Lung microvascular endothelial cell (primary cell): ENCODE measurements around the gene ADM2. TPM values are rescaled to one million over a fixed set of nuclear protein-coding genes. Genes with fewer than 3 reads are reported as not detected.

ENCODE experiments used
- DNase-seq, 2 donors: peaks; one replicate each; pipeline versions ENCODE4 v3.0.0 to v3.0.0-alpha.2; 2010; ENCODE audit warnings: low read depth in 2 of 2
- total RNA-seq: library from RNA; depleted of rRNA; stranded (reverse); fragments of >200 nt; gene quantifications from 2 replicates; pipeline ENCODE4 v1.2.1, GENCODE V29; 2014

Gene ADM2
- total RNA-seq, 1 donor from 2014 or later = 0.99 TPM

DNA sequence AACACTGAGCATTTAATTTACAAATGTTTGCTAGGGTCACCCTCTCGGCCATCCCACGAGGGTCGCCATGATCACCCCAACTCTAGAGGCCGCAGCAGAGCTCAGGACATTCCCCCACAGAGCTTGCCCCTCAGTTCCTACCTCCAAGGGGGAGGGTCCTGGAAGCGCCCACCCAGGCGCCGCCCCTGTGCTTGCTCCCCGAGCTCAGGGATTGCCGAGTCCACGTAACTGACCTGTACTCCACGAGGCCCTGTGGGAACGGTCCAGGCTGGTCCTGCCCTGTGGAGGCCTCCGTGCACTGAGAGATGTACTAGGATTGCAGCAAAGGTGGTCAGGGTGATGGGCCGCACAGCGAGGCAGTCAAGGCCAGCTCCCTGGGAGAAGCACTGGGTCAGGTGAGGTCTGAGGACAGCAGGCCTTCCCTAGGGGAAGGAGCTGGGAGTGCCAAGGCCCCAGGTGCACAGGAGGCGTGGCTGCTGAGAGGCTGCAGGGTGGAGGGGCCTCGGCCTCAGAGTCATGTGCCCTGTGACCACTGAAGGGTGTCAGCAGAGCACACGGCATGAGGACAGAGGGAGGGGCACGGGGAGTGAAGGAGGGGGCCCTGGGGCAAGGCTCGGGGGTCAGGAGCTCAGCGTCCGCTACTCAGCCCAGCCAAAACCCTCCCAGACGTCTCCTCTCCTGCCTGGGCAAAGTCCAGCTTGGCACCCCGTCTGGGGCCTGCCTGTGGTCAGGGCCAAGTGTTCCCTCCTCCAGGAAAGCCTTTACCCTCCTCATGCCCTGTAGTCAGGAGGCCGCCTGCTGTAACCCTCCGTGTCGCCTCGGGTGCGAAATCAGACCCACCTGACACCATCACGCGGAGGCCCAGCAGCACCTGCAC is 2.9 kb downstream of the ADM2 start:
- no peak for DNase-seq

DNA sequence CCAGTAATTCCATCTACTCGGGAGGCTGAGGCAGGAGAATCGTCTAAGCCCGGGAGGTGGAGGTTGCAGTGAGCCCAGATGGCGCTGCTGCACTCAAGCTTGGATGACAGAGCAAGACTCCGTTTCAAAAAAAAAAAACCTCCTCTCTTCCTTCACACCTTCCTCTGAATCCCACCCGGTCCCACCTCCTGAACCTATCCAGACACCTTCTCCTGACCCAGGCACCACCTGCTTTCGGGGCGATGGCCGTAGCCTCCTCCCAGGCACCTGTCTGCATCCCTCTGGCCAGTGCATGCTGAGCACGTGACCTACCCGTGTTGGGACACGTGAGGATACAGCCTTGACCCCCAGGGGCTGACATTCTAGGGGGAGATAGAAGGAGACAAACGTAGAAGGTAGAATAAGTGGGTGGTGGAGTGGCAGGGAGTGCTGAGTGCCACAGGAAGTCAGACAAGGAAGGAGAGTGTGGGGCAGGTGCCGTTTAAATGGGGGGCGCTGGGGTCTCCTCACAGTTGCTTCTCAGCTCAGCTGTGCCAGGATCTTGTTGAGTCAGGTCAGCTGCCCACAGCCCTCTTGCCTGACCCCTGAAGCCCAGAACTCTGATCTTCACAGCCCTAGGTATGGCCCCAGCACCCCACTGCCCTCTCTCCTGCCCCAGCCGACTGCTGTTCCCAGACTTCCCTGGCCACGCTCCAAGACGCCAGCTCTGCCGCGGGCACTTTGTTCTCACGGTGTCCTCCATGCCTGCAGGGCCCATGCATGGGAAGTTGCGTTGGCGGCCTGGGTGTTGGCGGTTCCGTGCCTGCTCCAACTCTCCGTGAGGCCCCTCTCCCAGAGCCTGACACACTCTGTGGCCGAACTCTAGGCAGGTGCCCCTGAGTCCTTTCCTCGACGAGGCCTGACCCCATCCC is 4.1 kb downstream of the ADM2 start:
- DNase-seq = no peak

DNA sequence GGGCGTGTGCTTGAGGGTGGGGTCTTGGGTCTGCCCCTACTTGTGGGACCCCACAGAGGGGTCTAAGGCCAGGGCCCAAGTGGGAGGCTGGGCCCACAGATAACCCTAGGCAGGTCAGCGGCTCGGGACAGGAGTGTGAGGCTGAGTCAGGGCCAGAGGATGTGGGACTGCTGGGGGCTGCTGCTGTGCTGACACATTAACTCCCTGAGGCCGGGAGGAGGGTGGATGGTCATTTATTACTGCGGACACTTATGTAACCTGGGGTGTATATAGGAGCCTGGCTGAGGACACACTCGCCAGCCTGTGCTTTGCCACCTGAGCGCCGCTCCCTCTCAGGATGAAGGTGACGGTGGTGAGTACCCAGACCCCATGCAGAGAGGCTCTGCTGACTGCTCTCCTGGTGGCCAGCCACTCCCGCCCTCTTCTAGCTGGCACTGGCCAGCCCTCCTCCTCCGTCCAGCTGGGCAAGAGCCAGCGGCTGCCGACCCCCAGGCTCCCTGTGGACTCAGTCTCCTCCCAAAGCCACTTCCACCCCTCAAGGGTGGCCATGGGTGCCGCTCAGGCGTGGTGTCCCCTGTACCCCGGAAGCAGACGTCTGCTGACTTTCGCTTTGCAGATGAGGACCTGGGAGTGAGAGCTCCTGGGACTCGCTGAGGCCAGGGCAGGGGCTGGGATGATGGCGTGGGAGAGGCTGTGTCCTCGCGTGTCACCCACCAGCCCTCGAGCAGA is 5.4 kb downstream of the ADM2 start, which contains the start of gene MIOX:
MIOX (plus strand) TSS at position 299 of the 729 bp plus-strand sequence; CDS start at position 338, 39 bp downstream.
- DNase-seq = no peak

DNA sequence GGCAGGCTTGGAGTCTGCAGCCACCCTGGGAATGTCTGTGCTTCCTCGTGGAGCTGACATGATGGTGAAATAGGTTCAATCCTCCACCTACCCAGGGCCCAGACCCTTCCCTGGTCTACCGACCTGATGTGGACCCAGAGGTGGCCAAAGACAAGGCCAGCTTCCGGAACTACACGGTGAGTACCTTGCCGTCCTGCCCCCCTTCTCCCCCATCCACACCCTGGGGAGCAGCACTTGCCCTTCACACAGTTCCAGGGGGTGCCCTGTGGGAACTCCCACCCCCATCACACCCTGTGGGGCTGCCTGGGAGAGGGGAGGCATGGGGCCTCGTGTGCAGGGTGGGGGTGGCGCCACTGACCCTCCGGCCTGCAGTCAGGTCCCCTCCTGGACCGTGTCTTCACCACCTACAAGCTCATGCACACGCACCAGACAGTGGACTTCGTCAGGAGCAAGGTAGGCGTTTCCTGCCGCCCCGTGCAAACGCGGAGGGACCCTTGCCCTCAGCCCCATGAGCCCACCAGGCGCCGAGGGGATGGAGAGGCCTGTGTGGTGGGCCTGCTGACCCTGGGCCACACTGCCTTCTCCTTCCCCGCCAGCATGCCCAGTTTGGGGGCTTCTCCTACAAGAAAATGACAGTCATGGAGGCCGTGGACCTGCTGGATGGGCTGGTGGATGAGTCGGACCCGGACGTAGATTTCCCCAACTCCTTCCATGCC is 6.1 kb downstream of the ADM2 start:
- DNase-seq = no peak

DNA sequence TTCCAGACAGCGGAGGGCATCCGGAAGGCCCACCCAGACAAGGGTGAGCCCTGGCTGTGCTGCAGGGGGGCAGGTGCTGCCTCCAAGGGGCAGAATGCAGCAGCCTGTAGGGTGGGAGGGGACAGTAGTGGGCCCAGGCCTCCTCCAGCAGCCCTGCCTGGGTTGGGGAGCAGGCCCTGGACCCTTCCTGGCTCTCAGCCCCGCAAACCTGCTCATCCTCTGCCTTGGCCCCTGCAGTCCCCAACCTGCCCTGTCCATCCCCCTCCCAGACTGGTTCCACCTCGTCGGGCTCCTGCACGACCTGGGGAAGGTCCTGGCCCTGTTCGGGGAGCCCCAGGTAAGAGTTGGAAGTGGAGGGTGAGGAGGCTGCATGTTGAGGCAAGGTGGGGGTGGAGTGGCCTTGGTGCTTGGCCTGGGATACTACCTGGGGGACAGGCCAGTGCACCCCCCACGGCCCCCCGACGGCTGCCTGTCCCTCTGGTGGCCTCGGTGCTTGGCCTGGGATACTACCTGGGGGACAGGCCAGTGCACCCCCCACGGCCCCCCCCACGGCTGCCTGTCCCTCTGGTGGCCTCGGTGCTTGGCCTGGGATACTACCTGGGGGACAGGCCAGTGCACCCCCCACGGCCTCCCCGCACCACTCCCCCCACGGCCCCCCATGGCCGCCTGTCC is 6.8 kb downstream of the ADM2 start:
- no peak for DNase-seq

DNA sequence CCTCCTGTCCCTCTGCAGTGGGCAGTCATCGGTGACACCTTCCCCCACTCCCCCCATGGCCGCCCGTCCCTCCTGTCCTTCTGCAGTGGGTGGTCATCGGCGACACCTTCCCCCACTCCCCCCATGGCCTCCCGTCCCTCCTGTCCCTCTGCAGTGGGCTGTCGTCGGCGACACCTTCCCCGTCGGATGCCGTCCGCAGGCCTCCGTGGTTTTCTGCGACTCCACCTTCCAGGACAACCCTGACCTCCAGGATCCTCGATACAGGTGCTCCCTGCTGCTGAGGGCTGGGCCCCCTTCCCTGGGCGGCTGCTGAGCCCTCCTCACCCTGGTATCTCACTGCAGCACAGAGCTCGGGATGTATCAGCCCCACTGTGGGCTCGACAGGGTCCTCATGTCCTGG is 7.5 kb downstream of the ADM2 start:
- no peak for DNase-seq

DNA sequence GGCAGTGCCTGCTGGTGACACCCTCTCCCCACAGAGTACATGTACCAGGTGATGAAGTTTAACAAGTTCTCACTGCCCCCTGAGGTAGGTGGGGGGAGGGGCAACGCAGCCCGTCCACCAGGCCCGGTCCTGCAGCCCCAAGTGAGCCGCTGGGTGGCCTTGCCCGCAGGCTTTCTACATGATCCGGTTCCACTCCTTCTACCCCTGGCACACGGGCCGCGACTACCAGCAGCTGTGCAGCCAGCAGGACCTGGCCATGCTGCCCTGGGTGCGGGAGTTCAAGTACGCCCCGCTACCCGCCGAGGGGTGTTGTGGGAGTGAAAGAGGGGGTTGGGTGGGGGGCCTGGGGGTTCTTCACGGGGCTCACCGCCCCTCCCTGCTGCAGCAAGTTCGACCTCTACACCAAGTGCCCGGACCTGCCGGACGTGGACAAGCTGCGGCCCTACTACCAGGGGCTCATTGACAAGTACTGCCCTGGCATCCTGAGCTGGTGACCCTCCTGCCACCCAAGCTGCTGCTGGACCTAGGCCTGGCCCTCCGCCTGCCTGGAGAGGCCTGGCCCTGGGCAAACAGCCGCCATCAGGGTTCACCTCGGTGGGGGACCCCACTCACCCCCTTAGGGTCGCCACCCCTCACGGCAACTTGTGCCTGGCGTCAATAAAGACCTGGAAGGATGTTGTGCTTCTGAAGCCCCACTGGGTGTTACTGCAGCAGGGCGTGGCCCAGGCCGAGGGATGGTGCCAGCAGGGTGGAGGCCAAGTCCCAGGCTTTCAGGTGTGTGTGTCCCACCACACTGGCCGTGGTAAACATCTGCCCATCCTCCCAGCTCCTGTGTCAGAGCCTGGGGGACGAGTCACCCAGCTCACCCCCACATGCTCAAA is 8.3 kb downstream of the ADM2 start:
- no peak for DNase-seq

DNA sequence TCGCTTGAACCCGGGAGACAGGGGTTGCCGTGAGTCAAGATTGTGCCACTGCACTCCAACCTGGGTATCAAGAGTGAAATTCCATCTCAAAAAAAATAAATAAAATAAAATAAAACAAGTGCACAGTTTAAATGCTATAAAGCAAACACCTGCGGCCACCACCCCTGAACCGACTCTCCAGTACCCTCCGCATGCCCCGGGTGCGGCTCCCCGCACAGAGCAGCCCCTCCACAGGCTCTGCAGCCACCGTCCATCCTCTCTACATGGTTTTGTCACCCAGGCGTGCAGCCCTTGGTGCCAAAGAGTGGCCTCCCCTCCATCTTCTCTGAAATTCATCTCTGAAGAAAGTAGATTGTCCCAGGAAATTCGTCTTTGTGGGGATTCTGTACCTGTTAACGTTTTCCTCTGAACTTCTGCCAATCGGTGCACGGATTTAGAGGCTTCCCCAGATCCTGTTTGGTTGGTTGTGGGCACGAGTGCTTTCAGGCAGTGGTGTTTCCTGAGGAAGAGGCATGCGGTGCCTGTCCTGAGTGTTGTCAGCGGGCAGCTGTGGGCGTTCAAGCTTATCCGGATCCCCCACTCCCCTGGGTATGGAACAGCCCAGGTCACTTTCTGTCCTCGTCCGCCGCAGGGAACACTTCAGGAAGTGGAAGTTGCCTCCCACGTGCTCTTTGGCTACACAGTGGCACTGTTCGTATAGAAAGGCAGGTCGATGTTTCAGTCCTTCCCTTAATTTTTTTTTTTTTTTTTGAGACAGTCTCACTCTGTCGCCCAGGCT is 9.4 kb downstream of the ADM2 start:
- peak in 1 of 2 donors; percentile 42 for DNase-seq

DNA sequence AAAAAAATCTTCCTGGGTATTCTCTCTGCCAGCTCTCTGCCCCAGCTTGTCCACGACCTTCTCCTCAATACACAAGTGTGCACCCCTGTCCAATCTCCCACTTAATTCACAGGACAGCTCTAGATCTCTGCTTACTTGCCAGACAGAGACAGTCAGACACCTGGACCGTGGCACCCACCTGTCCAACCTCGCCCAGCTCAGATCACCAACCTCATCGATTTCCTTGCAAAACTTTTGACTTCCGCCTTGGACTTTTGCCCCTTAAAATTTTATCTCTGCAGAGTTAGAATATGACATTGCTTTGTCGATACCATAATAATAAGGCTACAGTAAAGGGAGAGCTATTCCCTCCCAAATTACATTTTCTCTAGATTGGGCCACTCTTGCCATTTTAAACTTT is 15.8 kb downstream of the ADM2 start:
- no peak for DNase-seq

DNA sequence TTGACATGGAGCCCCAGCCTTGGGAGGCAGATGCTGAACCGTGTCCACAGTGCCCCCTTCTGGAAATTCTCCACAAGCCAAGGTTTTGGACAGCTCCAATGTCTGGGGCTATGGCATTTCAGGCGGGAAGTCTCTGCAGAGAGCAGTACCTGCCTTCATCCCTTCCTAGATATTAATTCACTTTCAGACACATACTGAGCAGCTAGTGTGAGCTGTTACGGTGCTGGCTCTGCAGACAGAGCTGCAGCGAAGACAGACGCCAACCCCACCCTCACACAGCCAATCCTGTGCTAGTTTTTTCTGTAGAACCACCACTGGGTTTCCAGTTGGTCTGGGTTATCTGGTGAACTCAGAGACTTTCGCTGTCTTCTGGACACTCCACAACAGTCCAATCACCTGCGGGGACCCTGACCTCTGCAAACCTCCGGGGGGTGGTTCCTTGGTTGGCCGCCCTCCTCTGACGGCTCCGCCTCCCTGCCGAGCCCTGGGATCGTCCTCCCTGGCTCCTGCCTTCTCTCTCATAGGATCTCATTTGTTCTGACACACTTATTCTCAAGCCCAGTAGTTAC is 17.1 kb downstream of the ADM2 start:
- DNase-seq = peak; percentile 65 to 73

DNA sequence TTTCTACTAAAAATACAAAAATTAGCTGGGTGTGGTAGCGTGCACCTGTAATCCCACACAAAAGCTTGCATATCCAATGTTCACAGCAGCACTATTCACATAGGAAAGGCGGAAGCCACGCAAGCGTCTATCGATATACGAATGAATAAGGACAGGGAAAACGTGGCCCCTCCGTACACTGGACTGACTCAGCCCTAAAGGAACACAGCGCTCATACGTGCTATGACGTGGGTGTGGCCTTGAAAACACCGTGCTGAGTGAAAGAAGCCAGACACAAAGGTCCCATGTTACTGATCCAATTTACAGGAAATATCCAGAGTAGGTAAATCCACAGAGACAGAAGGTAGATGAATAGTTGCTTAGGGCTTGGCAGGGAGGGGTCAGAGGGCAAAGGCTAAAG is 19.1 kb downstream of the ADM2 start:
- DNase-seq = no peak

DNA sequence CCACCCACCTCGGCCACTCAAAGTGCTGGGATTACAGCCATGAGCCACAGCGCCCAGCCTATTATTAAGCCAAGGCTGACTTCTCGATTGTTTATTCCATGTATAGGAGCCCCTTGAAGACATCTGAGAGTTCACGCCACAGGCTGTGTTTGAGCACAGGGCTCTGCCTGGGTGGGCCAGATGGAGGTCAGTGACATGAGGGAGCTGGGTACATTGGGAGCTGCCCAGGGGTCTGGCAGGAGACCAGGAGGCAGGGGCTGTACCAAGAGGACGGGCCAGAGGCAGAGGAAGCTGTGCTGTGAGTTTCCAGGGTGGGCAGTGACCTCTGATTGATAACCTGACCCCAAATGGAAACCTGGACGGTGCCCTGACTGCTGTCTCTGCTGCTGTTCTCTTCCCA is 20.8 kb downstream of the ADM2 start:
- DNase-seq = no peak

DNA sequence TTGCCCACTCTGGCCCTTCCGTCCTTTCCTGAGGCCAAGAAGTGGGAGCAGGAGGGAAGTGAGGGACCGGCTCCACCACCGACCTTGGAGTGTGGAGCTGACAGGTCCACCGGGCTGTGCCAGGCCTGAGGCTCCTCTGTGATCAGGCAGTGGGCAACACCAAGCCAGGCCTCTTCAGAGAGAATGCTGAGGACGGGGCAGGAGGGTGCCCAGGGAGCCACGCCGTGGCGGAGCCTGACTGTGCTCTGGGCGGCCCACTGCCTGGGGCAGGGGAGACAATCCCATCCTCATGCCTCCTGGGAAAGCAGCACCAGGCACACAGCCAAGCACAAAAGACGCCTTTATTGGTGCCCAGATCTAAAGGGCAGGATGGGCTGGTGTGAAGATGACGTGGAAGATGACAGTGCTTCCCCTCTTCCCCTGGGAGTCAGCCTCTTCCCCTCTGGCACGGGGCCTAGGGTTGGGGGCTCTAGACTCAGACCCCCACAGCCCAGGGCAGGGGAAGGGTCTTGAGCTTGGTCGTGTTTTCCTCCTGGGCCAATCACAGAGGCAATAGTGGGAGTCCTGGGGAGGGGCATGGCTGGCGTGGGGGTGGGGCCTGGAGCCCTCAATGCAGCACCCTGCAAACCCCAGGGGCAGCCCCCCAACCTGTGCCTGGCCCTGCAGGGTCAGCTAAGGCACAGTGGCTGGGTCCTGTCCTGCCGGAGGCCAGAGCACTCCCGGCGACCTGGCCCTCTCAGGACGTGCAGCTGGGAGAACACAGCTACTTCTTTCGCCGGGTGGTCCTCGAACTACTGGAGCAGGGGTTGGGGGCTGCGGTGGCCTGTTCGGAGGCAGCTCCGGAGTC is 21.5 kb downstream of the ADM2 start:
- DNase-seq = no peak

DNA sequence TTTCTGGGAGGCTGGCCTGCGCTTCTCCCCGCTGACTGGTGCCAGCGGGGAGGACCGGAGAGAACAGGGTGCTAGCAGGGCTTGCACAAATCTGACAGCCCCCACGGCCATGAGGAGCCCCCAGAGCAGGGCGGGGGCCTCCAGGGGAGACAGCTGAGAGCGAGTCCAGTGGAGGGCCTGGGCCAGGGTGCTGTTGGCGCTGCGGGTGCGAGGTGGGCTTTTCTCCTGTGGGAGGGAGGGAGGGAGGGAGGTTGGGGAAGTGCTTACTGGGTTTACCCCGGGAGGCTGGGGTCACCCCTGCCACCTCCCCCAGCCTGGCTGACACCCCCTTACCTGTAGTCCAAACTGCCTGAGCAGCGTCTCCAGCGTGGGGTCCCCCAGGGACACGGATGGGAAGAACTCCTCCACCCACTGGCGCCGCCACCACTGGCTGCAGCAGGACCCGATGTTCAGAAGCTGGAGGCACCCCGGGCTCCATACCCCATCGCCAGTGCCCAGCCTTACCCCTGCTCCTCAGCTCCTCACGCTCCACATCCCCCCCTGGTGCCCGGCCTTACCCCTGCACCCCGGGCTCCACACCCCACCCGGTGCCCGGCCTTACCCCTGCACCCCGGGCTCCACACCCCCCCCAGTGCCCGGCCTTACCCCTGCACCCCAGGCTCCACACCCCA is 22.3 kb downstream of the ADM2 start:
- no peak for DNase-seq

DNA sequence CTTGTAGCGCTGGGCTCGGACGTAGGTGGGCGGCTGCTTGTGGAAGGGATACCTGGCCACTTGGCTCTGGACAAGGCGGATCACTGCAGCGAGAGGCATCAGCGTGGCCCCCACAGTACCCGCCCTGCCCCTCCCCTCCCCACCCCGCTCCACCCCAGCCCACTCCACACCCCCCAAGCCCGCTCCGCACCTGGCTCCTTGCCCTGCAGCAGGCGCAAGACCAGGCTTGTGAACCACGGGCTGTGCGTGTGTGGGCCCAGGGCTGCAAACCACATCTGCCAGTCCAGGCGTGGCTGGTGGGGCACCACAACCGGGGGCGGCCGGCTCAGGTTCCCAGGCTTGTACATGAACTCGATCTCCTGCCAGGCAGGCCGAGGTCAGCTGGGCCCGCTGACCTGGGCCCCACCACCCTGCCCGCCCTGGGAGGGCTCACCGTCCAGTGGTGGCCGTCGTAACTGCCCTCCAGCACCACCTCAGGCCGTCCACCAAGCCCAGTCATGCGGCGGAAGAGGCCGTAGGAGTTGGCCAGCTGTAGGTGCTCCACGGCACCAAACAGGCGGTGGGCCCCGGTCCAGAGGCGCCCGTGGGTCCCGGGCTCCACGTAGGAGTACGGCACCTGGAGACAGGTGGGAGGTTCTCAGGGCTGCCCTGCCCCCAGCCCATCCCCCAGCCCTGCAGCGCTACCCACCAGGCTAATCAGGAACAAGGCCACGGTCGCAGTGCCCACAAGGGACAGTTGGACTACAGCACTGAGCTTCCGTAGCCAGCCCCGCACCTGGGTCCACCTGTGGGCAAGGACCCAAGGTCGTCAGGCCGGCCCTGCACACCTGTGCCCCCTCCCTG is 23.2 kb downstream of the ADM2 start:
- no peak for DNase-seq

DNA sequence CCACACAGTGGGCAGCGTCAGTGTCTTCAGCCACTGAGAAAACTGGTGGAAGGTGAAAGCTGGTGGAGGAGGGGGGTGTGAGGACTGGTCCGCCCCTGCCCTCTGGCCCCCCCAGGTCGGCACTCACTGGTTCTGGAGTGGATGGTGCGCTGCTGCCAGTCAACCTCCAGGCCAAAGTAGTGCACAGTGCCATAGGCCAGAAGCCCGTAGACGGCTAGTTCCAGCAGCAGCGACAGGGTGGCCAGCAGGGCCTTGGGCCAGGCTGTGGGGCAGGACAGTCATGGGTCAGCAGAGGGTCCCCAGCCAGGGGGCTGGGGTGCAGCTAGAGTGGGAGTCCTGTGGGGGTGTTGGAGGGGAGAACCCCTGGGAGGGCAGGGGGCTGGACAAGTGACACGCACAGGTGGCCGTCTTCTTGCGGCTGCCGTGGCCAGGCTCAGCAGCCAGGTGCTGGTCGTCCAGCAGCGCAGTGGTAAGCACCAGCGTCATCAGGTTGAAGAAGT is 24.0 kb downstream of the ADM2 start:
- no peak for DNase-seq
